ENCODE results near the gene RPLP2. TPM values are rescaled to one million over a fixed set of nuclear protein-coding genes. Genes with fewer than 3 reads are reported as not detected.

Gene RPLP2
- total and polyA plus RNA-seq, 2 of the 4 experiments (the other 2 are of a cell fraction) = 59.9 to 1,897 TPM

DNA sequence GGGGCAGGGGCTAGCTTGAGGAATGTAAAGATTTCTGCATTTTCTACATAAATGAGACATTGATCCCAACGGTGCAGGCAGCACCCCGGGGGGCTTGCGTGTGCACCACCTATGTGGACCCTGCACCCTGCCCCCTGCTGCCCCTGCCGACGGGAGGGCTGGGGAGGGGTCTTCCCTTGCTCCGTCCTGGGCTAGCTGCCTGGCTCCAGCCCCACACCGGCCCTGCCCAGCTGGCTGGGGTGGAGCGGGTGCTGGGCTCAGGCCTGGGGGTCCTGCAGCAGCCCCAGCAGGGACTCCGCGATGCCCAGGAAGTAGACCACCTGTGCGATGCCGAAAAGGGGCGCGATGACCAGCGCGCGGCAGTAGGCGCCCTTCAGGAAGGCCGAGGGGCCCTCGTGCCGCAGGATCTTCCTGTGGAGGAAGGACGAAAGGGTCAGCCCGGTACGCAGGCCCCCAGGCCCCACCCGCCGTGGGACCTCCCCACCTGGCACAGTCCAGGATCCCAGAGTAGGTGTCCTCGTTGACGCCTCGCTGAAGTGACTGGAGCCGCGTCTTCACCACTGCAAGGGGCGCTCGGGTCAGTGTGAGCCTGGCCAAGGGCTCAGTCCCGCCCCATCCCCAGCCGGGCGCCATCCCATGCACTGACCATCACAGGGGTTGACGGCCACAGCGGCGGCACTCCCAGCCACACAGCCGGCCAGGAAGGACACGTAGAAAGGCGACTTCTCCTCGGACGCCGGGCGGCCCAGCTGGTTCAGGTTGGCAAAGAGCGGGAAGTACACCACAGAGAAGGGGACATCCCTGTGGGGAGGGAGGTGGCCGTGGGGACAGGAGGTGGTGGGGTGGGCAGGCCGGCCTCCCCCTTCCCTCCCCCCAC, 17.9 kb upstream of the RPLP2 start (continued):
- TF ChIP-seq MXI1 (IDR thresholded peaks at IDR 0.05; ENCODE audit: borderline replicate concordance, low read depth, low read length) = no peak
- TF ChIP-seq RCOR1 (IDR thresholded peaks at IDR 0.05; ENCODE audit: insufficient replicate concordance, low read length) = no peak
- TF ChIP-seq RFX5 (IDR thresholded peaks at IDR 0.05; ENCODE audit: low read depth, low read length) = no peak
- TF ChIP-seq NFE2L2 (IDR thresholded peaks at IDR 0.05; ENCODE audit: low read depth, low read length) = no peak
- no peak for TF ChIP-seq FOS (IDR thresholded peaks at IDR 0.05; ENCODE audit: low read depth, low read length)
- no peak for TF ChIP-seq SMC3 (IDR thresholded peaks at IDR 0.05; ENCODE audit: low read depth, low read length)
- TF ChIP-seq POLR2A (IDR thresholded peaks at IDR 0.05; ENCODE audit: low read depth, low read length) = no peak

DNA sequence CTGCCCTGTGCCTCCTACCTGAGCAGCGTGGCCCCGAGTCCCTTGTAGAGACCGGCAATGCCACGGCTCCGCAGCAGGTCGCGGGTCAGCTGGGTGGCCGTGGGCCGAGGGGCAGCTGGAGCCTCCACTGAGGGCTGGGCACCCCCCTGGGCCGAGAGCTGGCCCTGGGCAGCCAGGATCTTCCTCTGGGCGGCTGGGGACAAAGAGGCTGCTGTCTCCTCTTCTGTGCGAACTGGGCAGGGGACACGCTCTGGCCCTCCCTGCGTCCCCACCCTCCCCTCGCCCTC, 17.3 kb upstream of the RPLP2 start:
- Histone ChIP-seq H4K91ac (ENCODE audit: insufficient read depth, low read depth, low read length) (no peak overlapping the region), H2BK120ac (ENCODE audit: low read depth, low read length) (no peak overlapping the region), H3K79me1 (ENCODE audit: low read depth in 1 of 2, low read length in 2 of 2) (peaks cover 0 to 27% of the 10 kb centered on the region in 2 experiments; a peak in 3 of 4 replicates), H4K8ac (ENCODE audit: low read depth in 2 of 2, low read length in 2 of 2) (no peak overlapping the region), H4K20me1 (ENCODE audit: insufficient read depth, low read length) (peaks cover 13% of the 10 kb centered on the region), H2BK5ac (ENCODE audit: low read depth, low read length, poor library complexity, severe bottlenecking) (no peak overlapping the region), H3K9ac (ENCODE audit: low read depth, low read length) (no peak overlapping the region), H2AK9ac (replicated peaks; ENCODE audit: low read depth, low read length, poor library complexity) (no peak overlapping the region), H3K9me1 (ENCODE audit: insufficient read depth, low read length) (peaks cover 6% of the 10 kb centered on the region; the same call in 1 of the 2 replicates), H3K56ac (ENCODE audit: extremely low read depth, insufficient read depth, low read length) (no peak overlapping the region), H3K4me1 (ENCODE audit: control insufficient read depth, insufficient read depth, low read length) (peaks cover 14% of the 10 kb centered on the region), H2AK5ac (ENCODE audit: low read depth, low read length) (no peak overlapping the region), H3K27ac (ENCODE audit: insufficient read depth, low read length) (no peak overlapping the region), H3K18ac (ENCODE audit: low read depth, low read length) (no peak overlapping the region), H3K4ac (ENCODE audit: low read depth, low read length) (no peak overlapping the region), H2BK20ac (ENCODE audit: low read depth, low read length) (no peak overlapping the region), H2AFZ (replicated peaks; ENCODE audit: low read length, poor library complexity) (no peak overlapping the region), H2BK15ac (ENCODE audit: low read depth, low read length) (no peak overlapping the region), H3K23ac (ENCODE audit: low read depth, low read length) (no peak overlapping the region), H3K9me3 (ENCODE audit: control insufficient read depth, insufficient read depth, low read length) (no peaks in the 10 kb centered on the region), H3K14ac (replicated peaks; ENCODE audit: low read depth, low read length) (no peak overlapping the region), H3K27me3 (ENCODE audit: control insufficient read depth, insufficient read depth, low read length) (no peaks in the 10 kb centered on the region), H3K4me3 (ENCODE audit: insufficient read depth, low read depth, low read length) (no peak overlapping the region), H4K5ac (ENCODE audit: low read depth, low read length) (no peak overlapping the region), H3K4me2 (ENCODE audit: low read depth, low read length) (no peak overlapping the region), H3K36me3 (ENCODE audit: control insufficient read depth, insufficient read depth, low read length) (peaks cover 23% of the 10 kb centered on the region; the same call in 1 of the 2 replicates)
- dilution Hi-C loops (cut with HindIII; ENCODE audit: low sequenced_read_pairs, unreplicated experiment) = no loop called here
- DNase-seq = no peak
- intact Hi-C loops (cut with micrococcal nuclease) = no loop called here
- no TSS peak for BruUV-seq (replicated peaks)
- TF ChIP-seq POLR2A (IDR thresholded peaks at IDR 0.05; ENCODE audit: low read depth, low read length) (no peak), RFX5 (IDR thresholded peaks at IDR 0.05; ENCODE audit: low read depth, low read length) (no peak), NFE2L2 (IDR thresholded peaks at IDR 0.05; ENCODE audit: low read depth, low read length) (no peak), CHD1 (IDR thresholded peaks at IDR 0.05; ENCODE audit: low read depth, low read length) (no peak), MXI1 (IDR thresholded peaks at IDR 0.05; ENCODE audit: borderline replicate concordance, low read depth, low read length) (no peak), RCOR1 (IDR thresholded peaks at IDR 0.05; ENCODE audit: insufficient replicate concordance, low read length) (no peak), FOS (IDR thresholded peaks at IDR 0.05; ENCODE audit: low read depth, low read length) (no peak), RAD21 (IDR thresholded peaks at IDR 0.05; ENCODE audit: low read length) (no peak)
- TF ChIP-seq, protein P1, sequence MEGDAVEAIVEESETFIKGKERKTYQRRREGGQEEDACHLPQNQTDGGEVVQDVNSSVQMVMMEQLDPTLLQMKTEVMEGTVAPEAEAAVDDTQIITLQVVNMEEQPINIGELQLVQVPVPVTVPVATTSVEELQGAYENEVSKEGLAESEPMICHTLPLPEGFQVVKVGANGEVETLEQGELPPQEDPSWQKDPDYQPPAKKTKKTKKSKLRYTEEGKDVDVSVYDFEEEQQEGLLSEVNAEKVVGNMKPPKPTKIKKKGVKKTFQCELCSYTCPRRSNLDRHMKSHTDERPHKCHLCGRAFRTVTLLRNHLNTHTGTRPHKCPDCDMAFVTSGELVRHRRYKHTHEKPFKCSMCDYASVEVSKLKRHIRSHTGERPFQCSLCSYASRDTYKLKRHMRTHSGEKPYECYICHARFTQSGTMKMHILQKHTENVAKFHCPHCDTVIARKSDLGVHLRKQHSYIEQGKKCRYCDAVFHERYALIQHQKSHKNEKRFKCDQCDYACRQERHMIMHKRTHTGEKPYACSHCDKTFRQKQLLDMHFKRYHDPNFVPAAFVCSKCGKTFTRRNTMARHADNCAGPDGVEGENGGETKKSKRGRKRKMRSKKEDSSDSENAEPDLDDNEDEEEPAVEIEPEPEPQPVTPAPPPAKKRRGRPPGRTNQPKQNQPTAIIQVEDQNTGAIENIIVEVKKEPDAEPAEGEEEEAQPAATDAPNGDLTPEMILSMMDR (conservative IDR thresholded peaks at IDR 0.05; ENCODE audit: low read depth, low read length) = no peak
- TF ChIP-seq, protein P2, sequence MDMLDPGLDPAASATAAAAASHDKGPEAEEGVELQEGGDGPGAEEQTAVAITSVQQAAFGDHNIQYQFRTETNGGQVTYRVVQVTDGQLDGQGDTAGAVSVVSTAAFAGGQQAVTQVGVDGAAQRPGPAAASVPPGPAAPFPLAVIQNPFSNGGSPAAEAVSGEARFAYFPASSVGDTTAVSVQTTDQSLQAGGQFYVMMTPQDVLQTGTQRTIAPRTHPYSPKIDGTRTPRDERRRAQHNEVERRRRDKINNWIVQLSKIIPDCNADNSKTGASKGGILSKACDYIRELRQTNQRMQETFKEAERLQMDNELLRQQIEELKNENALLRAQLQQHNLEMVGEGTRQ (IDR thresholded peaks at IDR 0.05; ENCODE audit: low read depth, low read length) = no peak
- ChIA-PET POLR2A (ENCODE audit: unreplicated experiment) (interaction anchor here (0.6 kb wide), 1 partner anchor 89 kb away, joined by 3 read pairs; no protein-coding TSS in a partner anchor), CTCF (no interaction called here)
- no peak for ATAC-seq (ENCODE audit: low read depth)
- in situ Hi-C loops (cut with MboI; ENCODE audit: low sequenced_read_pairs) = no loop called here
- 95% methylated on average over 11 of the region's 15 CpGs; no CpG with 5 or more reads in 1 of the 2 experiments for WGBS, 2 experiments (ENCODE audit: extremely low coverage in 2 of 2, insufficient read length in 1 of 2)
